Posterior vena cava (tissue), 2 donors: ENCODE measurements around the gene METAP1D. TPM values are rescaled to one million over a fixed set of nuclear protein-coding genes. Genes with fewer than 3 reads are reported as not detected.
A peak's percentile ranks its signal among the peaks of the same experiment; 100 is the strongest.
"Not testable (repeated sequence)": the region's sequence is repeated elsewhere in the genome, so short reads cannot be mapped to it uniquely, and the experiment has no call there.

Experiments
- DNase-seq: peaks from one replicate; pipeline ENCODE4 v3.0.0-alpha.2; 2020; ENCODE audit warnings: low spot score
- intact Hi-C, 2 donors: fragments of 100-400 bp; cut with DNase I; formaldehyde crosslinking; loops; one replicate each; pipeline versions ENCODE4 v1.14.1 to v1.14.2; 2022 to 2023
- long read RNA-seq, 2 donors: library from polyadenylated mRNA; unstranded; transcript quantifications; one replicate each; pipeline ENCODE4 v2.0.0, GENCODE V29; 2020 to 2021
- total RNA-seq, 2 donors: library from RNA; stranded (reverse); fragmentation: NEBNext Ultra II Directional; extraction: Animal tissue kit (Norgen Biotek cat#: 25700); gene quantifications; one replicate each; pipeline ENCODE4 v1.2.1, GENCODE V29; 2021
- donor health status: DM: yes; HTN: yes; CAD: no.
- donor health status: DM: yes; HTN: yes; CAD: no.

METAP1D gene
- 1 to 10 TPM; 3.5 to 6.5 TPM for total RNA-seq
- long read RNA-seq, donor 1, partial matches to known transcripts: 2 of 3 reads
- long read RNA-seq, donor 1, other reads (novel, unspliced or antisense): 1 of 3 reads
- long read RNA-seq, donor 2, partial matches to known transcripts: 1 of 3 reads
- long read RNA-seq, donor 2, other reads (novel, unspliced or antisense): 2 of 3 reads

GRCh38 chr2:171999604-172000469, at the start of gene METAP1D:
Gene METAP1D, plus strand, starts transcription at chr2:171999953. Its CDS starts 17 bp downstream, at chr2:171999970.
- intact Hi-C loops: no loop called here
- DNase-seq: peak; percentile 96

GRCh38 chr2:171952276-171952675, 47.5 kb upstream of the METAP1D start:
- intact Hi-C loops: no loop called here
- no peak for DNase-seq

DNA sequence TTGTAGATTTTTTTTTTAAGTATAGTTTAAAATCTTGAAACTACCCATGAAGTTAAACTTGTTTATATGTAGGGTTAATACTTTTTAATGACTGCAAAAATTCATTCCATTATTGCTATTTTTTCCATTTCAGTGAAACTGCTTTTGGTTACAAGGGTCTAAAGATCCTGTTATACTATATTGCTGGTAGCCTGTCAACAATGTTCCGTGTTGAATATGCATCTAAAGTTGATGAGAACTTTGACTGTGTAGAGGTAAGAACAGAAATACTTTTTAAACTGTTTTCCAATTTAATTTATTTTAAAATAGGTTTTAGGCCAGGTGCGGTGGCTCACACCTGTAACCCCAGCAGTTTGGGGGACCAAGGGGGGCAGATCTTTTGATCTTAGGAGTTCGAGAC, 47.0 kb upstream of the METAP1D start:
- no peak for DNase-seq
- intact Hi-C loops: no loop called here

DNA sequence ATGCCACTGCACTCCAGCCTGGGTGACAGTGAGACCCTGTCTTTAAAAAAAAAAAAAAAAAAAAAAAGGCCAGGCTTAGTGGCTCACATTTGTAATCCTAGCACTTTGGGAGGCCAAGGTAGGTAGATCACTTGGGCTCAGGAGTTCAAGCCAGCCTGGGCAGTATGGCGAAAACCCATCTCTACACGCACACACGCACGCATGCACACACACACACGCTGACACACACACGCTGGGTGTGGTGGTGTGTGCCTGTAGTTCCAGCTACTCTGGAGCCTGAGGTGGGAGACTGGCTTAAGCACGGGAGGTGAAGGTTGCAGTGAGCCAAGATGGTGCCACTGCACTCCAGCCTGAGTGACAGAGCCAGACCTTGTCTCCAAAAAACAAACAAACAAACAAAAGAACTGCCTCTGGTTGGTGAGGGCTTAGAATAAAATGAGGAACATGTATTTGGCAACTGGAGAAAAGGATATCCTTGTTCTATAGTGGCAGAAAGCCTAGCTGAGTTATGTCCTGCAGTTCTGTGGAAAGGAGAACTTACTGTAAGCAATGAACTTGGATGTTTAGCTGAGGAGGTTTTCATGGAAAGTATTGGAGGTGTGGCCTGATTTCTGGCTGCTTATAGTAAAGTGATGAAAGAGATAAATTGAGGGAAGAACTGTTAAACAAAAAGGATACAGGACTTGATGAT, 43.5 kb upstream of the METAP1D start:
- no peak for DNase-seq
- intact Hi-C loops: no loop called here

- DNase-seq: no peak
- intact Hi-C loops: no loop called here
Measured at GRCh38 chr2:171957061-171957460, 42.7 kb upstream of the METAP1D start.

DNA sequence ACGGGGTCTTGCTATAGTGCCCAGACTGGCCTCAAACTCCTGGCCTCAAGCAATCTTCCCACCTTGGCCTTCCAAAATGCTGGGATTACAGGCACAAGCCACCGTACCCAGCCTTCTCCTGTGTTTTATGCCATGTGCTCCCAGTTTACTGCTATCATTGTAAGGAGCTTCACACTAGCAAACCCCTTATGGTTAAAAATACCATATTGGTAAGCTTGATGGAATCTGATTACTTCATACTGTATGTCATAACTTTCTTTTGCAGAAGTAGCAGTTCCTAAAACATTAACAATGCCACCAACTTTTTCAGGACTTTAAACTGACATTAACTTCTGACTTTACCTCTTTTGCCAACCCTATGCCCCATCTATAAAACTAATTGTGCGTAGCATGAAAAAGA, 41.3 kb upstream of the METAP1D start:
- no peak for DNase-seq
- intact Hi-C loops: no loop called here

DNA sequence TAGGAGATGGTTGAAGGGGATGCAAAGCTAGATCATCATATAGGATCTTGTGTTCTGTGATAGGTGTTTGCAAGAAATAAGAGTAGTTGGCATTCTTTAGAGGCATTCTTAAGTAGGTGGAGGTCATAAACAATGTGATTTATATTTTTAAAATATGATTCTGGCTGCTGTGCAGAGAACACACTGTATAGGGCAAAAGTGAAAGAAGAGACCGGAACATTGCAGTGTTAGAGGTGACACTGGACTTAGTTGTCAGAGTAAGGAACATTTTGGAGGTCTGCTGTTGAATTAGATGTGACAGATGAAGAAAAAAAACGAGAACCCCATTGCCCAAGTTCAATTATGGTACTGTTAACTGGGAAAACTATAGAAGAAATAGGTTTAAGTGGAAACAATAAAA, 39.8 kb upstream of the METAP1D start:
- no peak for DNase-seq
- intact Hi-C loops: no loop called here

DNA sequence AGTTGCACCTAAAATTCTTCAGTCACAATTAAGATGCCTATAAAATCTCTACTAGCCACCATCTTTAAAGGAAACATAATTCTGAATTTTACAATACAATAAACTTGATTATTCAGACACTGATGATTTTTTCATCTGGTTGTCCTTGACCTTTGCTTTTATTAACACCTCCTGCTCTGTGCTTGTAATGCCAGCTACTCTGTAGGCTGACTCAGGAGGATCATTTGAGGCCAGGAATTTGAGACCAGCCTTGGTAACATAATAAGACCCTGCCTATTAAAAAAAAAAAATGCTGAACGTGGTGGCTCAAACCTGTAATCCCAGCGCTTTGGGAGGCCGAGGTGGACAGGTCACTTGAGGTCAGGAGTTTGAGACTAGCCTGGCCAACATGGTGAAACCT, 39.2 kb upstream of the METAP1D start:
- intact Hi-C loops: no loop called here
- no peak for DNase-seq

DNA sequence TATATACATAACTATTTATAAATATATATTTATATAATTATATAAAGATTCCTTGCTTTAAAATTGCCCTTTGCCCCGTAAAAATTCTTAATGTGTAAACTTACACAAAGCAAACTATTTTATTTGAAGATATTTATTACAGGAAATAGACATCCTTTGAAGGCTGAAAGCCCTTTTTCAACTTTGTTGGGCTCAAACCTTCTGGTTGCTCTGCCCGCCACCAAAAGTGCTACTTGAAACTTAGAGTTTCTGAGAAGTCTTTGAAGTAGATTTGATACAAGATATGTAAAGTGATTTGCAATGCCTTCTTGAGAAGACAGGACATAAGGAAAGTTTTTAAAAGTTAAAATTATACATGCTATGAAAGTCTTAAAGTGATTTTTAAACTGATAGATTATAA, 36.6 kb upstream of the METAP1D start:
- DNase-seq: no peak
- intact Hi-C loops: no loop called here

- DNase-seq: no peak
- intact Hi-C loops: no loop called here
Measured at GRCh38 chr2:171964308-171964707, 35.4 kb upstream of the METAP1D start.

DNA sequence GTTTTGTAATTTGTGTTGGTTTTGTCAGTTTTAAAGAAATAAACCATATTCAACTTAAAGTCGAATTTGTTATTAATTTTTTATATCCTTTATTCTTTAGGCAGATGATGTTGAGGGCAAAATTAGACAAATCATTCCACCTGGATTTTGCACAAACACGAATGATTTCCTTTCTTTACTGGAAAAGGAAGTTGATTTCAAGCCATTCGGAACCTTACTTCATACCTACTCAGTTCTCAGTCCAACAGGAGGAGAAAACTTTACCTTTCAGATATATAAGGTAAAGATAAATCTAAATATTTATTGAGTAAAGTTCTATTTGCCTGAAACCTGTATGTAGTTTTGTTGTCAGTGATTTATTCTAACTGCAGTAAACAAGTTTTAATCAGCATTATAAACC, 34.5 kb upstream of the METAP1D start:
- no peak for DNase-seq
- intact Hi-C loops: no loop called here

DNA sequence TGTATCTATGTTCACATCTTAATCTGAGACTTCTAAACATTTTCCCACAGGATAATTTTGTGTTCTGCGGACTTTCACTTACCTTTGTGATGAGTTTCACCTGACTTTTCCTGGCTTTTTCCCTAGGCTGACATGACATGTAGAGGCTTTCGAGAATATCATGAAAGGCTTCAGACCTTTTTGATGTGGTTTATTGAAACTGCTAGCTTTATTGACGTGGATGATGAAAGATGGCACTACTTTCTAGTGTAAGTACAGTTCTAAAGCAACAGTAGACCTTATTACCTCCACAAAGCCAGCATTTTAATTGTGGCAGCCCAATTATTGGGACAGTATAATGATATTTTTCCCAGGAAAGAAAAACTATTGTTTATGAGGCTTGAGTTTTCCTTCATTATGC, 34.1 kb upstream of the METAP1D start:
- no peak for DNase-seq
- intact Hi-C loops: no loop called here

- DNase-seq: no peak
- intact Hi-C loops: no loop called here
Measured at GRCh38 chr2:171966235-171966634, 33.5 kb upstream of the METAP1D start.

DNA sequence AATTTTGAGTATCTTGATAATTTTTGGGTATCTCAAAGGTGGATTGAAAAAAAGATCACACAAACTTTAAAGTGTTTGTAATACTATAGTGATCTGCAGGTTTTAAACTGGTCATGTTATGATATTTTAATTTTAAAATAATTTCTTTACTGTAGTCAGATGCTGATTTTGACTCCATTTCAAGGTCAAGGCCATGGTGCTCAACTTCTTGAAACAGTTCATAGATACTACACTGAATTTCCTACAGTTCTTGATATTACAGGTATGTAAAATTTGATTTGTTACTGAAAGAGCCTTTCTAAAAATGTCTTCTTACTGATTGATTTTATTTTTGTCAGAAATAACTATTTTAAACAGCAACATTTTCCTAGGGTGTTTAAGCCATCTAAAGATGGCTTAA, 33.1 kb upstream of the METAP1D start:
- intact Hi-C loops: no loop called here
- DNase-seq: no peak

- DNase-seq: no peak
- intact Hi-C loops: no loop called here
Measured at GRCh38 chr2:171968509-171968908, 31.2 kb upstream of the METAP1D start.

- DNase-seq: no peak
- intact Hi-C loops: no loop called here
Measured at GRCh38 chr2:171972329-171972982, 27.3 kb upstream of the METAP1D start.

DNA sequence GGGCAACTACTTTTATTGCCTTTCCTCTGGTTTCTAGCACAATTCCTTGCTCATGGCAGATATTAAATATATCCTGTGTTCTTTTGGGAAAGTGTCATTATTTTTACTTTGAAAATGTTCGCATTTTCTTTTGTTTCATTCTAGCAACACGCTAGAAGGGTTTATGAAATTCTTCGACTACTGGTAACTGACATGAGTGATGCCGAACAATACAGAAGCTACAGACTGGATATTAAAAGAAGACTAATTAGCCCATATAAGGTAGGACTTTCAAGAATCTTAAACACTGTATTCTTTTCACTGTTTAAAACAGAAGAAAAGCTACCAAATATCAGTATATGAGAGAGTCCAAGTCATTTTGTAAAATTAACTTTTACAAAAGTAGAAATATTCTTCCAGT, 20.6 kb upstream of the METAP1D start:
- no peak for DNase-seq
- intact Hi-C loops: no loop called here

DNA sequence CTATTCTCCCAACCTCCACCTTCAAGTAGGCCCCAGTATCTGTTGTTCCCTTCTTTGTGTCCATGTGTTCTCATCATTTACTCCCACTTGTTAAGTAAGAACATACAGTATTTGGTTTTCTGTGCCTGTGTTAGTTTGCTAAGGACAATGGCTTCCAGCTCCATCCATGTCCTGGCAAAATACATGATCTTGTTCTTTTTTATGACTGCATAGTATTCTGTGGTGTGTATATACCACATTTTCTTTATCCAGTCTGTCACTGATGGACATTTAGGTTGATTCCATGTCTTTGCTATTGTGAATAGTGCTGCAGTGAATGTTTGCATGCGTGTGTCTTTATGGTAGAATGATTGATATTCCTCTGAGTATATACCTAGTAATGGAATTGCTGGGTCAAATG, 15.8 kb upstream of the METAP1D start:
- intact Hi-C loops, DNase-seq: not testable (repeated sequence)

GRCh38 chr2:171985076-171985475, 14.7 kb upstream of the METAP1D start:
- DNase-seq: no peak
- intact Hi-C loops: no loop called here

DNA sequence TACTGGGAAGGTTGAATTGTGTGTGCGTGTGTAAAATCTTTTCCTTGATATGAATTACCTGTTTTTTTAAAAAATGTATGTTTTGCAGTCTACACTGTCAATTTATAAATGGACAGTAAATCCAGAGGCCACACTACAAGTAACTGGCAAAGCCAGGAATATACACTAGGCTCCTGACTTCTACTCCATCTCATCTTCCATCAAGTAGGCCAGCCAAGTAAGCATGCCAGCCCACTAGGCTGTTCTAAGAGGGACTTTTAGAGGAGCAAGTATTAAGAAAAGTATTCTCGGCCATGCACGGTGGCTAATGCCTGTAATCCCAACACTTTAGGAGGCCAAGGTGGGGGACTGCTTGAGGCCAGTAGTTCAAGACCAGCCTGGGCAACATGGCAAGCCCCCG, 13.0 kb upstream of the METAP1D start:
- no peak for DNase-seq
- intact Hi-C loops: no loop called here
